K562 (cell line): Measurements from ENCODE around the gene C11orf98. TPM values are rescaled to one million over a fixed set of nuclear protein-coding genes. Genes with fewer than 3 reads are reported as not detected.

Experiments
- AFF1 ChIP-seq, 2 experiments: fragments of 450-650 bp; IDR thresholded peaks; 2 replicates each; pipeline ENCODE4 v1.6.1; 2018; ENCODE audit warnings: mild to moderate bottlenecking in 2 of 2, low read depth in 1 of 2; ENCODE audit not compliant: partially characterized antibody in 2 of 2
- MAFG ChIP-seq: fragments of 450-650 bp; conservative IDR thresholded peaks from 2 replicates; pipeline ENCODE4 v1.6.1; 2016; ENCODE audit warnings: missing genetic modification characterization, missing compliant biosample characterization
- MAZ ChIP-seq, 2 experiments: fragments of 450-650 bp in 1 of 2; sonication (generic) in 1 of 2; formaldehyde crosslinking; IDR thresholded peaks in 1 of 2; conservative IDR thresholded peaks in 1 of 2; 2 replicates each; pipeline versions ENCODE4 v1.4.0 to v1.5.0; 2020; ENCODE audit warnings: mild to moderate bottlenecking in 1 of 2, missing genetic modification reagents in 1 of 2
- MCM5 ChIP-seq: fragments of 450-650 bp; IDR thresholded peaks from 2 replicates; pipeline ENCODE4 v1.6.1; 2016; ENCODE audit warnings: low read depth
- POLR3G ChIP-seq: IDR thresholded peaks from 2 replicates; pipeline ENCODE4 v1.6.1; 2011; ENCODE audit not compliant: insufficient read length, insufficient replicate concordance; ENCODE audit errors: extremely low read depth
- RBM17 ChIP-seq: fragments of 200-400 bp; formaldehyde crosslinking; IDR thresholded peaks from 2 replicates; pipeline ENCODE4 v1.6.1; 2017; ENCODE audit warnings: low read depth, mild to moderate bottlenecking, low read length, borderline replicate concordance
- RERE ChIP-seq: sonication (generic); formaldehyde crosslinking; IDR thresholded peaks from 2 replicates; pipeline ENCODE4 v1.8.0; 2023; ENCODE audit warnings: missing genetic modification reagents, mild to moderate bottlenecking, borderline replicate concordance
- SMAD3 ChIP-seq: fragments of 450-650 bp; formaldehyde crosslinking; conservative IDR thresholded peaks from 2 replicates; pipeline ENCODE4 v1.4.0; 2020; ENCODE audit warnings: mild to moderate bottlenecking
- SMARCA4 ChIP-seq: fragments of 450-650 bp; IDR thresholded peaks from 2 replicates; pipeline ENCODE4 v1.6.1; 2016
- SMARCE1 ChIP-seq: fragments of 450-650 bp; IDR thresholded peaks from 2 replicates; pipeline ENCODE4 v1.7.1; 2016; ENCODE audit warnings: mild to moderate bottlenecking
- ZFX ChIP-seq: sonication (generic); formaldehyde crosslinking; IDR thresholded peaks from 2 replicates; pipeline ENCODE4 v1.8.0; 2022; ENCODE audit warnings: mild to moderate bottlenecking, missing genetic modification reagents, moderate library complexity
- ZNF124 ChIP-seq: sonication (generic); formaldehyde crosslinking; IDR thresholded peaks from 2 replicates; pipeline ENCODE4 v1.8.1; 2022; ENCODE audit warnings: missing genetic modification reagents
- ZNF253 ChIP-seq: fragments of 250-450 bp; sonication (Bioruptor Pico); conservative IDR thresholded peaks from 2 replicates; pipeline ENCODE4 v1.6.1; 2021; ENCODE audit warnings: mild to moderate bottlenecking
- ZNF274 ChIP-seq: IDR thresholded peaks from 2 replicates; pipeline ENCODE4 v1.6.1; 2011; ENCODE audit warnings: low read depth, mild to moderate bottlenecking, low read length, moderate library complexity, borderline replicate concordance
- ZNF696 ChIP-seq: fragments of 250-450 bp; sonication (Bioruptor Pico); conservative IDR thresholded peaks from 2 replicates; pipeline ENCODE4 v1.4.0; 2020; ENCODE audit warnings: mild to moderate bottlenecking, moderate library complexity
- ZNF780A ChIP-seq: fragments of 250-450 bp; sonication (Bioruptor Pico); IDR thresholded peaks from 2 replicates; pipeline ENCODE4 v1.5.0; 2021; ENCODE audit warnings: mild to moderate bottlenecking
- polyA plus RNA-seq, 8 experiments: library from polyadenylated mRNA; depleted of rRNA in 4 of 8; stranded (reverse) in 5 of 8; unstranded in 3 of 8; fragments of >200 nt; fragmentation: Nextera tagmentation in 2 of 8; fragmentation: Illumina TruSeq in 1 of 8; extraction: Ambion mirVana in 2 of 8; extraction: Trizol in 1 of 8; gene quantifications; 2 replicates each; pipeline versions ENCODE4 v1.2.1 to v1.2.3, GENCODE V29; 2011 to 2014; ENCODE audit warnings: inconsistent platforms in 1 of 8, missing spikeins in 1 of 8
- total RNA-seq, 7 experiments: library from RNA; depleted of rRNA in 6 of 7; stranded (reverse); fragments of >200 nt in 6 of 7; fragmentation: Illumina TruSeq in 2 of 7; extraction: Trizol in 2 of 7; gene quantifications; 2 replicates each; pipeline versions ENCODE4 v1.2.1 to v1.2.3, GENCODE V29; 2011 to 2021; ENCODE audit warnings: low replicate concordance in 1 of 7
- TF ChIP-seq, protein P1 (sequence below): fragments of 450-650 bp; formaldehyde crosslinking; IDR thresholded peaks from 2 replicates; pipeline ENCODE4 v1.4.0; 2020; ENCODE audit warnings: mild to moderate bottlenecking, moderate library complexity

The C11orf98 gene
- total and polyA plus RNA-seq, 9 of the 15 experiments (the other 6 are each of a cell fraction or from before 2014, with no cell fraction given), result 103 to 352 (median 218) TPM

- TF ChIP-seq AFF1 (IDR thresholded peaks at IDR 0.05; ENCODE audit: low read depth in 1 of 2, partially characterized antibody in 2 of 2) (no peak), ZFX (CRISPR knock-in tag) (peak; percentile 46; the same call in 1 of the 2 replicates), MAZ (CRISPR knock-in tag; conservative IDR thresholded peaks at IDR 0.05 in 1 of 2, IDR thresholded peaks at IDR 0.05 in 1 of 2) (peak; percentile 84 to 88), POLR3G (no peak), SMARCA4 (peak; percentile 35; the same call in 1 of the 2 replicates), MAFG (tag) (no peak), ZNF274 (no peak), ZNF253 (CRISPR knock-in tag) (no peak), ZNF124 (CRISPR knock-in tag) (no peak), RBM17 (no peak), SMARCE1 (0 out of 2 replicates have a peak, but pooled peaks have one; percentile 25), MCM5 (no peak), SMAD3 (CRISPR knock-in tag) (no peak), ZNF780A (no peak), ZNF696 (no peak), RERE (CRISPR knock-in tag) (no peak)
- TF ChIP-seq, protein P1, sequence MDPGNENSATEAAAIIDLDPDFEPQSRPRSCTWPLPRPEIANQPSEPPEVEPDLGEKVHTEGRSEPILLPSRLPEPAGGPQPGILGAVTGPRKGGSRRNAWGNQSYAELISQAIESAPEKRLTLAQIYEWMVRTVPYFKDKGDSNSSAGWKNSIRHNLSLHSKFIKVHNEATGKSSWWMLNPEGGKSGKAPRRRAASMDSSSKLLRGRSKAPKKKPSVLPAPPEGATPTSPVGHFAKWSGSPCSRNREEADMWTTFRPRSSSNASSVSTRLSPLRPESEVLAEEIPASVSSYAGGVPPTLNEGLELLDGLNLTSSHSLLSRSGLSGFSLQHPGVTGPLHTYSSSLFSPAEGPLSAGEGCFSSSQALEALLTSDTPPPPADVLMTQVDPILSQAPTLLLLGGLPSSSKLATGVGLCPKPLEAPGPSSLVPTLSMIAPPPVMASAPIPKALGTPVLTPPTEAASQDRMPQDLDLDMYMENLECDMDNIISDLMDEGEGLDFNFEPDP (CRISPR knock-in tag), result no peak
Observed at GRCh38 chr11:62621567-62622470, 43.2 kb downstream of the C11orf98 start, which contains the start of gene B3GAT3 (continued).
